Inferior parietal cortex (tissue), 1 donor: ENCODE data around the gene ANO10.
"Not testable (repeated sequence)": the region's sequence is repeated elsewhere in the genome, so short reads cannot be mapped to it uniquely, and the experiment has no call there.

Source experiments
- DNase-seq: peaks from one replicate; pipeline ENCODE4 v3.0.0-alpha.2; 2016; ENCODE audit errors: extremely low spot score

The ANO10 gene

DNA sequence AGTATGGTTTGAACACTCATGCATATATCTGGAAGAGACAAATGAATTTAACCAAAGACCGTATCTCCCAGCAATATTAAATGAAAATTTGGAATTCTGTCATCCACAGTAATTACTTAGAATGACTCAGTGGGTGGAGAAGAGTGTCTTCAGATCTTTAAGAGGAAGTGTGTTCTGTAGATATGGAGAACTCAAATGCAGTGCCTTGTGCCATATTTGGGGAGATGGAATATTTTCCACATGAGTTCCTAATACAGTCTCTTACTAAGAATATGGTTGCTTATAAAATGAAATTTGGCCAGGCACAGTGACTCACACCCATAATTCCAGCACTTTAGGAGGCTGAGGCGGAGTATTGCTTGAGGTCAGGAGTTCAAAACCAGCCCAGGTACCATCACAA is 40.5 kb downstream of the ANO10 start:
- DNase-seq, result no peak

DNA sequence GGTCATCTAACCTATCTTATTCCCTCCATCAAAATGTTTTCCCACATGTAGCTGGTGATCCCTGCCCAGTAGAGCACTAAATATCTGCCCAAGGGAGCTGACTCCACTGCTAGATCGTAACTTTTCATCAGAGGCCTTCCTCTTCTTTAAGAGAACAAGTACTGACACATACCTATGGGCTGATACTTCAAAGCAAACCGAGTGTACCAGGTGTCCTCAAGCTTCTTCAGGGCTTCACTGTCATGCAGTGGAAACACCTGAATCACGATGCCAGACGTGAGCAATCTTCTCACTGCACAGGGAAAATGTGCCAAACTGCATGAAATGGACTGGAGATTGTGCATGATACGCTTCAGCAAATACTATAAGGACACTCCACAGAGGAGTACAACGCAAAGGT is 41.6 kb downstream of the ANO10 start:
- DNase-seq, result no peak

- DNase-seq, result no peak
These were observed 48.2 kb downstream of the ANO10 start for GRCh38 chr3:43573576-43573975.

GRCh38 chr3:43565661-43566341 is 56.0 kb downstream of the ANO10 start:
- not testable (repeated sequence) for DNase-seq

- no peak for DNase-seq
These were observed 61.9 kb downstream of the ANO10 start for GRCh38 chr3:43559961-43560360.

- no peak for DNase-seq
These were observed 63.6 kb downstream of the ANO10 start for GRCh38 chr3:43558171-43558570.

DNA sequence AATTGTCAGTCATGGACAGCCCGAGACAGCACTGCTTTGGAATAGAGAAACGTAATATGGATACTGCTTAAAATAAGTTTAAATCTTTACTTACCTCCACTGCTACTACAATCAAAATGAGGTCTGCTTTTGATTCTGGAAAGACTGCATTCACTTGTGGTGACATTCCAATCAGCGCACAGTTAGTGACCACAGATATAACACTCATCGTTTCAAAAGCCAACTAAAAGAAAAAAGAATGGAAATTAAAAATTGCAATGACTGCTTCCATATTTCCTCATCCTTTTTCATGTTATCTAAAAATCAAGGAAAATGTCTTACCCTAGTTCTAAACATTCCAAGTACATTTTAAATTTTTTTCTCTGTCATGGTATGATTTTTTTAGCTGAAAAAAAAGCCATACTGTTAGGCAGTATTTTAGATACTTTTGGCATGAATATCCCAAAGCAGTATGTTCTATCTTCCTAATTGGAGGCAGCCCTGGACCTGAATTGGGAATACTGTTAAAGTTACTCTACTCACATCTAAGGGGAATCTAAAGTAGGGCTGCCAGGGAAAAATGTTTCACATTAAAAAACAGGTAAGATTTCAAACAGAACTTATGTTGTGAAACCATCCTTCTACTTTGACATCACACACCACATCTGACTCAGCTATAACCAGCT is 72.1 kb downstream of the ANO10 start:
- no peak for DNase-seq

DNA sequence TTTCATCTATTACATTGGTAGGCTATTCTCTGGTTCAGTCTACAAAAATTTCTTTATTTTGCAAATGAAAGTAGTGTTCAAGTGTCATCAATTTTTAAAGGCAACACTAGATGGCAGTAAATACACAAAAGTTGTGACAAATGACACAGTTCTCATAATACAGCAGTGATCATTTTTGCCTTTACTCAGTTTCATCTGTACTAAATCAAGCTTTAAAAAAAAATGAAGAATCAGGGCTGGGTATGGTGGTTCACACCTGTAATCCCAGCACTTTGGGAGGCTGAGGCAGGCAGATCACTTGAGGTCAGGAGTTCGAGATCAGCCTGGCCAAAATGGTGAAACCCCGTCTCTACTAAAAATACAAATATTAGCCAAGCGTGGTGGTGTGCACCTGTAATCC is 77.5 kb downstream of the ANO10 start:
- peak; percentile 81 for DNase-seq

- no peak for DNase-seq
These were observed 79.3 kb downstream of the ANO10 start for GRCh38 chr3:43542328-43543043.

DNA sequence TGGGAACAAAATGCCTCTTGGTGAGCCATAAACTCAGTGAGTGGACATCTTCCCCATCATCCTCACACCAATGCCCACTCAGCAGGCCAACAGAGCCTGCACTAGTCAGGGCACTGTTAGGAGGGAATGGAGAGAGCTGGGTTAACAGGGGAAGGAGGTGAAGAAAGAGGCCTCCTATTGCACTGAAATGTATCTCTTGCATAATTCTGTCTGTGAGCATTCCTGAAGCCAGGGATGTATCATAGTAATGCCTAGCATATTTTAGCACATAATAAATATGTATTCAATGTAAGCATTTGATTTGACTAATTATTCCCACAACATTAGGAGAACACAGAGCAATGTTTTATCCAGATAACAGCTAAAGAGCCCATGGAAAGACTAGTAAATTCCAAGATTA is 81.2 kb downstream of the ANO10 start:
- DNase-seq, result no peak

- no peak for DNase-seq
These were observed 82.5 kb downstream of the ANO10 start for GRCh38 chr3:43539321-43539720.

GRCh38 chr3:43537225-43537624 is 84.6 kb downstream of the ANO10 start:
- no peak for DNase-seq

DNA sequence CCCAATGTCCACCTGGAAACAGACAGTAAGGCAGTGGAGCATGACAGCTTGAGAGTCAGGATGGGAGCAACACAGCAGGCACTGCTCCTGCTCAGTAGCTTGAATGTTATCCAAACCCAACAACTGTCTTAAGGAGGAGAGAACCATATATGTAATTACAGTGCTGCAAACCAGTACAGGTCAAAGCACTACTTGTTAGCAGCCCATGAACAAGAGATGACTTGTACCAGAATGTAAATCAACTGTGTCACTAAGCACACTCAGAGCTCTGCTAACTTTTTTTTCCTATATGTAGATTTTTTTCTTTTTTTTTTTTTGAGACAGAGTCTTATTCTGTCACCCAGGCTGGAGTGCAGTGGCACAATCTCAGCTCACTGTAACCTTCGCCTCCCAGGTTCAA is 87.1 kb downstream of the ANO10 start:
- DNase-seq, result no peak

DNA sequence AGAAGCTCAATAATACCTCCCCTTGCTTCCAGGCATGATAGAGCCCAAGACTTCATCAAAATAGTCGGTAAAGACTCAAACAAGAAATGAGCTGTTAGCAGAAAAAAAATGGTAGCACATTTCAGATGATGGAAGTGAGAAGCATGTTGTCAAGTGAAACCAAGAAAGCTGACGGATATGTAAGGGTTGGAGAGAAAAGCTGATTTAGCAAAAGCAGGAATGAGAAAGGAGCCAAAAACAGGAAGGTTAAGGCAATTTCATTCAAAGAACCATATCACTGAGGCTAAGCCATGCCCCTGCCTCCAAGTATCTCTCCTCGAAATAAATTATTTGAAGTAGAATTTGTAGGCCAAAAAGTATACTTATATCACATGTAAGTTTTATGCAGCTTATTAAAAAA is 88.8 kb downstream of the ANO10 start:
- no peak for DNase-seq

DNA sequence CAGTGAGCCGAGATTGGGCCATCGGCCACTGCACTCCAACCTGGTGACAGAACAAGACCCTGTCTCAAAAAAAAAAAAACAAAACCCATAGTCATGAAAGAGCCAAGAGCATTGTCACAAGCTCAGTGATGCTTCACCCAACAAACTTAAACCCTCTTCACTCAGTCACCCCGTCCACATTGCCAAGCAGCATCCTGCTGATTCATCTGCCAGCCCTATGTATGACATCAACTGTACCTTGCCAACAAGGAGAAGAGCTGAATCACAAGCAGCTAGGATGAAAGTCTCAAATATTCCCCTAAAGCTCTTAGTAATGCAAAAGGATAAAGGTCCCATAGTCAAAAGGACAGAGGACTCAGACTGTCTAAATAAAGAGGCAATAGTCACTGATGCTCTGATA is 90.0 kb downstream of the ANO10 start:
- DNase-seq, result no peak

GRCh38 chr3:43528498-43529099 is 93.2 kb downstream of the ANO10 start:
- DNase-seq, result no peak

DNA sequence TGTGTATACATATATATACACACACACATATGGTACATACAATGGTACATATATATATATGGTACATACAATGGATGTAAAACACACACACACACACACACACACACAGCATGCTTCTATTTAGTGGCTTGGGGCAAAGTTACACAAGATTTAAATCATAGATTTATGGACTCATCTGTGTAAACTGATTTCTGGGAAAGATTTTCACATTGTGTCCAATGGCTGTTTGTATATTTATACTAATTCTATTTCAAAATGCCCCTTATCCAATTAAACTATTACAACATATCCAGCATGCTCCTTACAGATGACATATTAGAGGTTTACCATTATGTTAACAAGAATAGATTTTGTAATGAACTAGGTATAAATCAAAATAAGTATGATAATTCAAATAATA is 94.9 kb downstream of the ANO10 start:
- DNase-seq, result no peak

DNA sequence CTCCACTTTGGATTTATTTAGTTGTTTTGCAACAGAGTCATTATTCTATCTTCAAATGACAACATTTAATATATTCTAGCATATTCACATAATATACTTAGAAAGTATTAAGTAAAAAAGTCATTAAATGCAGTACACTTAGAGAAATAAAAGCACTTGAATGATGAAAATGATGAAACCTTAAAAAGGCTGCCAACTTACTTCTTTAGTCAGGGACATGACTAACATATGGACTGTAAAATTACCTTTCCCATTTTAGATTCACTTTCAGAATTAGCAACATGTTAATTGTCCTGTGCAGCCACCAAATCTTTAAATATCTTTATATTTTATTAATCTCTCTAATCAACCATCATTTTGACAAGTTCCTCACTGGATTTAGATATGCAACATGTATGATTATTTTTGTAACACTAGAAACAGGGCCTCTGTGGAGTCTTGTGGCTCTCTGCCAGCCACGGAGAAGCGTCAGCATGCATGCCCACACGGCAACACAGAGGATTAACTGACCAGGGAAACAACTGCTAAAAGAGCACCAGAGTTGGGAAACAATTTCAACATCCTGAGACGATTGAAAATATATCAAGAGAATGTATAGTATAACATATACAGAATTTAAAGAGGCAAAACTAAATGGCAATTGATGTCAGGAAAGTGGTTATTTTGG is 95.7 kb downstream of the ANO10 start:
- DNase-seq, result no peak

DNA sequence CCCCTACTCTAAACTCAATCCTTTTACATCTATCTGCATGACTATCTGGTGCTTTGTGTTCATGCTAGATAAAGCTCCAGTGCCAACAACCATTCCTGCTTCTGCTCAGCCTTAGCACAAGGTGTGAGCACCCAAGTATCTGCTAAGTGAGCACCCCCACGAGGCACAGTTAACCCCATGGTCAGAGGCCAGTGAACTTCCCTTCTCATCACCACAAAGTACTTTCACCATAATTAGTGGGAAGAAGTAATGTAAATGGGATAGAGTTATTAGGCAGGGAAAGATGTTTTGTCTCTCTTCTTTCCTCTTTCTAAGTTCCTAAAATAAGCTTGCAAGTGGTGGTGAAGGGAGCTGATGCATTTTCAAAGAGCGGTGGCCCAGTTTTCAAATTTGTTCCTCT is 96.4 kb downstream of the ANO10 start:
- no peak for DNase-seq

GRCh38 chr3:43523454-43524053 is 98.3 kb downstream of the ANO10 start:
- no peak for DNase-seq

DNA sequence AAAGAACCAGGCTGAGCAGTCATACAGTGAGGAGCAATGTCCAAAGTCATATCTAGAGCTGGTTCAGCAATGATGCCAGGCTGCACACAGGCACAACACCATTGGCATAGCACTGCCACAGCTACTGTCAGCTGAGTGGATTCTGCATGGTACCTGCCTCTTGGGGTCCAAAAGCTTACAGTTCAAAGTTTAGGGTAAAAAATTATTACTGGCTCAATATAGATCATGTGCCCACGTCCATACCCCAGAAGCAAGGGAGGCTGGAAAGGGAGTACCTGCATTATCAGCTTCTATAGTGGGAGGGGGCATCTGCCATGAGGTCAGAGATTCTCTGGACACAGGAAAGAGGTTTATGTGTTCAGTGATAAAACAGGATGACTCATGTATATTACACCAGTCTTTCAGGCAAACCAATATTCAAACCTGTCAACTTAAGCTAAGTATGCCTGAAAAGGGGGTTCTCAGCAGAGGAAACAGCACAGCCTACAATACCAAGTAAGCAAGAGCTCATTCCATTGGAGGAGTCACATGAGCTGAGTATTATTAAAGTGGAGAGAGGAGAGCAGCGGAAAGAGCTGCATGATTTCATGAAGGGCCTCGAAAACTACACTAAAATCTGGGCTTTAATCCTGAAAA is 99.0 kb downstream of the ANO10 start:
- DNase-seq, result no peak
